Mammary epithelial cell (primary cell): ENCODE results near the gene PDE11A.

Source experiments
- CTCF ChIP-seq, 2 donors: IDR thresholded peaks in 1 of 2; conservative IDR thresholded peaks in 1 of 2; 2 replicates each; pipeline ENCODE4 v1.5.1; 2011 to 2012; ENCODE audit warnings: inconsistent platforms in 2 of 2, low read length in 2 of 2, mild to moderate bottlenecking in 2 of 2, control low read depth in 1 of 2, low read depth in 1 of 2; ENCODE audit not compliant: insufficient read depth in 1 of 2; ENCODE audit errors: extremely low read depth in 1 of 2
- EZH2 ChIP-seq: IDR thresholded peaks from 2 replicates; pipeline ENCODE4 v1.6.1; 2012; ENCODE audit warnings: low read length, inconsistent platforms, borderline replicate concordance

DNA sequence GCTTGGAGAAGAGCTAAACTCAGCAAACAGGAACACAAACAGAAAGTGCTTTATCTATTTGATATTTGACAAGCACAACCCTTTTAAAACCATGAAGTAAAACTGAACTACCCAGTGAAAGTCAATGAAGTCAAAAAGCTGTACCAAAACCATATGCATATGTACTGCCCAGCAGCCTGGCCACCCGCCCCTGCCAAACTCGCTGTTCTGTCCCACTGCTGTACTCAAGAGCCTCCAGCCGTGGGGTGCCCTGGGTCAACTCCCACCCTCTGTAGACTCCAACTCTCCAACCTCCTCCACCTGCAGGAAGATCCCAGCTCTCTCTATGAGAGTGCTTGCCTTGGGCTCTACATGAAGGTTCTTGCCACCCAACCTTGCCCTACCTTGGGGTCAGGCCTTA lies 411.8 kb downstream of the PDE11A start:
- TF ChIP-seq CTCF (conservative IDR thresholded peaks at IDR 0.05 in 1 of 2, IDR thresholded peaks at IDR 0.05 in 1 of 2; ENCODE audit: extremely low read depth in 1 of 2, insufficient read depth in 1 of 2, low read depth in 1 of 2, low read length in 2 of 2): no peak
- TF ChIP-seq EZH2: no peak
